ENCODE measurements around the gene RCAN2. TPM values are rescaled to one million over a fixed set of nuclear protein-coding genes. Genes with fewer than 3 reads are reported as not detected.

Gene RCAN2
- total RNA-seq, 5 donors from 2014 or later (not counting 1 experiment from before 2014, with no cell fraction given): 0.15 to 2.5 (median 1.4) TPM

- H3K36me3 ChIP-seq (ENCODE audit: control insufficient read depth in 2 of 2, extremely low read depth in 1 of 2, insufficient read depth in 1 of 2, low read length in 1 of 2): no peaks in the 10 kb centered on the region
- H3K27ac ChIP-seq (ENCODE audit: low read length): no peak overlapping the region
- no peak overlapping the region for H3K4me3 Mint-ChIP-seq
- H3K27me3 Mint-ChIP-seq: peaks cover 18 to 41% of the 10 kb centered on the region in 2 donors
- H3K4me1 ChIP-seq (ENCODE audit: control insufficient read depth in 1 of 2, extremely low read depth in 1 of 2, insufficient read depth in 2 of 2, low read length in 2 of 2): no peaks in the 10 kb centered on the region
- POLR2A ChIA-PET: no interaction called here
- no peaks in the 10 kb centered on the region for H3K27me3 ChIP-seq (replicated peaks in 1 of 2; ENCODE audit: control insufficient read depth in 2 of 2, extremely low read depth in 1 of 2, insufficient read depth in 2 of 2, low read length in 1 of 2)
- H3K36me3 Mint-ChIP-seq: no peaks in the 10 kb centered on the region
- no peak overlapping the region for H3K27ac Mint-ChIP-seq
- H3K4me3 ChIP-seq (ENCODE audit: control insufficient read depth in 1 of 2, extremely low read depth in 1 of 2, low read length in 1 of 2): no peak overlapping the region
- H3K9me3 Mint-ChIP-seq: no peaks in the 10 kb centered on the region
- peaks cover 0 to 5% (median 0%) of the 10 kb centered on the region in 3 donors for H3K4me1 Mint-ChIP-seq
- ATAC-seq (replicated peaks in 1 of 4) (no peak), DNase-seq (no peak)
- CTCF ChIA-PET: no interaction called here
- WGBS (ENCODE audit: insufficient coverage): 80% methylated on average over 1 of the region's 4 CpGs
- H3K9me3 ChIP-seq: no peaks in the 10 kb centered on the region
These were observed 200.6 kb downstream of the RCAN2 start for GRCh38 chr6:46290421-46291274.

GRCh38 chr6:46289898-46290297 lies 201.4 kb downstream of the RCAN2 start:
- H3K4me3 Mint-ChIP-seq: no peak overlapping the region
- no peaks in the 10 kb centered on the region for H3K9me3 Mint-ChIP-seq
- Histone ChIP-seq H3K27me3 (replicated peaks in 1 of 2; ENCODE audit: control insufficient read depth in 2 of 2, extremely low read depth in 1 of 2, insufficient read depth in 2 of 2, low read length in 1 of 2) (no peaks in the 10 kb centered on the region), H3K27ac (ENCODE audit: low read length) (no peak overlapping the region), H3K36me3 (ENCODE audit: control insufficient read depth in 2 of 2, extremely low read depth in 1 of 2, insufficient read depth in 1 of 2, low read length in 1 of 2) (no peaks in the 10 kb centered on the region), H3K4me1 (ENCODE audit: control insufficient read depth in 1 of 2, extremely low read depth in 1 of 2, insufficient read depth in 2 of 2, low read length in 2 of 2) (no peaks in the 10 kb centered on the region), H3K4me3 (ENCODE audit: control insufficient read depth in 1 of 2, extremely low read depth in 1 of 2, low read length in 1 of 2) (no peak overlapping the region), H3K9me3 (no peaks in the 10 kb centered on the region)
- ChIA-PET CTCF (no interaction called here), POLR2A (no interaction called here)
- H3K27ac Mint-ChIP-seq: no peak overlapping the region
- 100% methylated on average over 1 of the region's 2 CpGs for WGBS (ENCODE audit: insufficient coverage)
- peaks cover 0 to 5% (median 0%) of the 10 kb centered on the region in 3 donors for H3K4me1 Mint-ChIP-seq
- H3K27me3 Mint-ChIP-seq: peaks cover 17 to 34% of the 10 kb centered on the region in 2 donors
- DNase-seq: no peak
- ATAC-seq (replicated peaks in 1 of 4): no peak
- no peaks in the 10 kb centered on the region for H3K36me3 Mint-ChIP-seq

- ChIA-PET CTCF (no interaction called here), POLR2A (no interaction called here)
- ATAC-seq (replicated peaks in 1 of 4): no peak
- H3K36me3 ChIP-seq (ENCODE audit: control insufficient read depth in 2 of 2, extremely low read depth in 1 of 2, insufficient read depth in 1 of 2, low read length in 1 of 2): no peaks in the 10 kb centered on the region
- 0% methylated on average over 1 of the region's 3 CpGs for WGBS (ENCODE audit: insufficient coverage)
- Mint-ChIP-seq H3K36me3 (no peaks in the 10 kb centered on the region), H3K9me3 (no peaks in the 10 kb centered on the region), H3K4me3 (no peak overlapping the region), H3K4me1 (peaks cover 0 to 5% (median 0%) of the 10 kb centered on the region in 3 donors), H3K27ac (no peak overlapping the region), H3K27me3 (peaks cover 16 to 30% of the 10 kb centered on the region in 2 donors)
- H3K4me3 ChIP-seq (ENCODE audit: control insufficient read depth in 1 of 2, extremely low read depth in 1 of 2, low read length in 1 of 2): no peak overlapping the region
- H3K27me3 ChIP-seq (replicated peaks in 1 of 2; ENCODE audit: control insufficient read depth in 2 of 2, extremely low read depth in 1 of 2, insufficient read depth in 2 of 2, low read length in 1 of 2): no peaks in the 10 kb centered on the region
- no peak overlapping the region for H3K27ac ChIP-seq (ENCODE audit: low read length)
- no peaks in the 10 kb centered on the region for H3K9me3 ChIP-seq
- H3K4me1 ChIP-seq (ENCODE audit: control insufficient read depth in 1 of 2, extremely low read depth in 1 of 2, insufficient read depth in 2 of 2, low read length in 2 of 2): no peaks in the 10 kb centered on the region
- no peak for DNase-seq
These were observed 202.4 kb downstream of the RCAN2 start for GRCh38 chr6:46288835-46289234.

GRCh38 chr6:46287681-46288080 lies 203.6 kb downstream of the RCAN2 start:
- no peaks in the 10 kb centered on the region for H3K9me3 Mint-ChIP-seq
- DNase-seq (no peak), ATAC-seq (replicated peaks in 1 of 4) (no peak)
- ChIA-PET CTCF (no interaction called here), POLR2A (no interaction called here)
- no peaks in the 10 kb centered on the region for H3K36me3 Mint-ChIP-seq
- no peak overlapping the region for H3K4me3 ChIP-seq (ENCODE audit: control insufficient read depth in 1 of 2, extremely low read depth in 1 of 2, low read length in 1 of 2)
- no peak overlapping the region for H3K27ac ChIP-seq (ENCODE audit: low read length)
- H3K4me1 ChIP-seq (ENCODE audit: control insufficient read depth in 1 of 2, extremely low read depth in 1 of 2, insufficient read depth in 2 of 2, low read length in 2 of 2): no peaks in the 10 kb centered on the region
- peaks cover 16 to 26% of the 10 kb centered on the region in 2 donors for H3K27me3 Mint-ChIP-seq
- no peaks in the 10 kb centered on the region for H3K36me3 ChIP-seq (ENCODE audit: control insufficient read depth in 2 of 2, extremely low read depth in 1 of 2, insufficient read depth in 1 of 2, low read length in 1 of 2)
- no peaks in the 10 kb centered on the region for H3K27me3 ChIP-seq (replicated peaks in 1 of 2; ENCODE audit: control insufficient read depth in 2 of 2, extremely low read depth in 1 of 2, insufficient read depth in 2 of 2, low read length in 1 of 2)
- H3K4me1 Mint-ChIP-seq: peaks cover 0 to 5% (median 0%) of the 10 kb centered on the region in 3 donors
- H3K4me3 Mint-ChIP-seq: no peak overlapping the region
- WGBS (ENCODE audit: insufficient coverage): no CpG with 5 or more reads among the region's 5 CpGs
- H3K27ac Mint-ChIP-seq: no peak overlapping the region
- no peaks in the 10 kb centered on the region for H3K9me3 ChIP-seq

GRCh38 chr6:46287043-46287442 lies 204.2 kb downstream of the RCAN2 start:
- Mint-ChIP-seq H3K4me1 (peaks cover 0 to 5% (median 0%) of the 10 kb centered on the region in 3 donors), H3K9me3 (no peaks in the 10 kb centered on the region), H3K36me3 (no peaks in the 10 kb centered on the region), H3K4me3 (no peak overlapping the region), H3K27ac (no peak overlapping the region), H3K27me3 (peaks cover 16 to 26% of the 10 kb centered on the region in 2 donors)
- ATAC-seq (replicated peaks in 1 of 4): no peak
- ChIA-PET CTCF (no interaction called here), POLR2A (no interaction called here)
- Histone ChIP-seq H3K27ac (ENCODE audit: low read length) (no peak overlapping the region), H3K9me3 (no peaks in the 10 kb centered on the region), H3K36me3 (ENCODE audit: control insufficient read depth in 2 of 2, extremely low read depth in 1 of 2, insufficient read depth in 1 of 2, low read length in 1 of 2) (no peaks in the 10 kb centered on the region), H3K27me3 (replicated peaks in 1 of 2; ENCODE audit: control insufficient read depth in 2 of 2, extremely low read depth in 1 of 2, insufficient read depth in 2 of 2, low read length in 1 of 2) (no peaks in the 10 kb centered on the region), H3K4me3 (ENCODE audit: control insufficient read depth in 1 of 2, extremely low read depth in 1 of 2, low read length in 1 of 2) (no peak overlapping the region), H3K4me1 (ENCODE audit: control insufficient read depth in 1 of 2, extremely low read depth in 1 of 2, insufficient read depth in 2 of 2, low read length in 2 of 2) (no peaks in the 10 kb centered on the region)
- WGBS (ENCODE audit: insufficient coverage): 100% methylated on average over 1 of the region's 2 CpGs
- no peak for DNase-seq

GRCh38 chr6:46284475-46284874 lies 206.8 kb downstream of the RCAN2 start:
- Mint-ChIP-seq H3K27ac (no peak overlapping the region), H3K4me1 (peaks cover 0 to 5% (median 0%) of the 10 kb centered on the region in 3 donors), H3K27me3 (peaks cover 7 to 28% of the 10 kb centered on the region in 2 donors), H3K9me3 (no peaks in the 10 kb centered on the region), H3K4me3 (no peak overlapping the region), H3K36me3 (no peaks in the 10 kb centered on the region)
- H3K27ac ChIP-seq (ENCODE audit: low read length): no peak overlapping the region
- DNase-seq (no peak), ATAC-seq (replicated peaks in 1 of 4) (no peak)
- H3K36me3 ChIP-seq (ENCODE audit: control insufficient read depth in 2 of 2, extremely low read depth in 1 of 2, insufficient read depth in 1 of 2, low read length in 1 of 2): no peaks in the 10 kb centered on the region
- H3K9me3 ChIP-seq: no peaks in the 10 kb centered on the region
- no peaks in the 10 kb centered on the region for H3K4me1 ChIP-seq (ENCODE audit: control insufficient read depth in 1 of 2, extremely low read depth in 1 of 2, insufficient read depth in 2 of 2, low read length in 2 of 2)
- POLR2A ChIA-PET: no interaction called here
- CTCF ChIA-PET: interaction anchor here in 1 of 2 donors (0.6 kb wide), 1 partner anchor 53 kb away, joined by 3 read pairs; no protein-coding TSS in a partner anchor
- H3K27me3 ChIP-seq (replicated peaks in 1 of 2; ENCODE audit: control insufficient read depth in 2 of 2, extremely low read depth in 1 of 2, insufficient read depth in 2 of 2, low read length in 1 of 2): no peaks in the 10 kb centered on the region
- no peak overlapping the region for H3K4me3 ChIP-seq (ENCODE audit: control insufficient read depth in 1 of 2, extremely low read depth in 1 of 2, low read length in 1 of 2)
- WGBS (ENCODE audit: insufficient coverage): no CpG with 5 or more reads among the region's 2 CpGs

All from T-cell (primary cell).